CD4-positive, alpha-beta T cell treated with Interleukin-12 subunit alpha and Interleukin-12 subunit beta, for 1 hour (primary cell): Measurements from ENCODE around the gene SLC16A13.
"Not testable (repeated sequence)": the region's sequence is repeated elsewhere in the genome, so short reads cannot be mapped to it uniquely, and the experiment has no call there.

Source experiments
- DNase-seq: peaks from one replicate; pipeline ENCODE4 v3.0.0-alpha.2; 2020

The SLC16A13 gene, protein sequence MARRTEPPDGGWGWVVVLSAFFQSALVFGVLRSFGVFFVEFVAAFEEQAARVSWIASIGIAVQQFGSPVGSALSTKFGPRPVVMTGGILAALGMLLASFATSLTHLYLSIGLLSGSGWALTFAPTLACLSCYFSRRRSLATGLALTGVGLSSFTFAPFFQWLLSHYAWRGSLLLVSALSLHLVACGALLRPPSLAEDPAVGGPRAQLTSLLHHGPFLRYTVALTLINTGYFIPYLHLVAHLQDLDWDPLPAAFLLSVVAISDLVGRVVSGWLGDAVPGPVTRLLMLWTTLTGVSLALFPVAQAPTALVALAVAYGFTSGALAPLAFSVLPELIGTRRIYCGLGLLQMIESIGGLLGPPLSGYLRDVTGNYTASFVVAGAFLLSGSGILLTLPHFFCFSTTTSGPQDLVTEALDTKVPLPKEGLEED

DNA sequence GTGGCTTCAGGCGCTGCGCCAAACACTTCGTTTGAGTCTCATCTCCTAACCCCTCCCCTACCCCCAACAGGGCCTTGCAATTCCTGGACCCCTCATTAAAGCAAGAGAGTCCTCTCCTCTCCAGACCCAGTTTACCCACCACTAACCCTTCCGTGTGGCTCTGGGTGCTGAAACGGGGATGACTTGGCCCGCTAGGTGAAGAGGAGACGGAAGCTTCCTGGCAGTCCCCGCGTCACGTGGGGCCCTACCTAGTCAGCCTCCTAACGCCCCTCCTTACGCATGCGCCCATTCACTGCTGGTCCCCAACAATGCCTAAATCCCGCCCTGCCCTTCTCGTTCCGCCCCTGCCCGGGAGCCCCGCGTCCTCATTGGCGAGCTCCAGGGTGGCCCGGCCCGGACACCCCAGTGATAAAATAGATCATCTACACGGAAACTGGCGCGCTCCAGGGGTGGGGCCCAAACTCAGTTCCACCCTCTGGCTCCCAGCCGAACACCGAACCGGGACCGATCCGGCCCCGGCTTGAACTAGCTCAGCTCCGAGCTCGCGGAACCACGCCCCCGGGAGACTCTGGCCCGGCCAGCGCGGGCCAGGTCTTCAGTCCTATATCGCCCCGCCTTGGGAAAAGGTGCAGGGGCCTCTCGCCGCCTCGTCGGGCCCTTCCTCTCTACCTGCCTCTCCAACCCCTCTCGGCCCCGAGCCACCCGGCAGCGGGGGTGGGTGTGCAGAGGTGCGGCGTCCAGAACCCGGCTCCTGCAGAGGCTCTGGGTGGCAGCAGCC lies at the start of gene SLC16A13:
SLC16A13 (plus strand) TSS at position 425 of the 778 bp plus-strand sequence. CDS start 368 bp downstream, outside the sequence.
- DNase-seq, result peak; percentile 99

DNA sequence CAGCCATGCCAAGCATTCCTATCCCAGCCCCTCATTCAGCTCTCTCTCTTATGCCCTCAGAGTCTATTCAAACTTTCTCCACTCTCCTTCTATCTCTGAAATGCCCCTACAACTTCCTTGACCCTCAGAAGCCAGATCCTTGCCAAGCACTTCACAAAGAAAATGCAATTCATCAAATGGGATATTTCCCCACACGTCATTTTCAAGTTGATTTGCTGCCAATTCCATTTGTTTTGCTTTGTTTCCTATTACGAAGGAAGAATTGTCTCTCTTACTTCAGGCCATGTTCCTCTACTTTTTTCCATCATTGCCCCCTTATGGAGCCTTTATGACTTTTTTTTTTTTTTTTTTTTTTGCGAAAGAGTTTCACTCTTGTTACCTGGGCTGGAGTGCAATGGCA lies 49.1 kb upstream of the SLC16A13 start:
- DNase-seq, result no peak

DNA sequence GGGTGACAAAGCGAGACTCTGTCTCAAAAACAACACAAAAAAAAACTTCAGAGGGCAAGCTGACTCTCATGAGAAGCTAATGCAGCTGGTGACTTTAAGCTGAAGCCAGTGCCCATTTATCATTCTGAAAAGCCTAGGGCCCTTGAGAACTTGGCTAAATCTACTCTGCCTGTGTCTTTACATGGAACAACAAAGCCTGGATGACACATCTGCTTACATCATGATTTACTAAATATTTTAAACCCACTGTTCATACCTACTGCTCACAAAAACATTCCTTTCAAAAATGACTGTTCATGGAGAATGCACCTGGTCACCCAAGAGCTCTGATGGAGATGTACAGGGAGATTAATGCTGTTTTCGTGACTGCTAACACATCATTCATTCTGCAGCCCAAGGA lies 46.0 kb upstream of the SLC16A13 start:
- no peak for DNase-seq

DNA sequence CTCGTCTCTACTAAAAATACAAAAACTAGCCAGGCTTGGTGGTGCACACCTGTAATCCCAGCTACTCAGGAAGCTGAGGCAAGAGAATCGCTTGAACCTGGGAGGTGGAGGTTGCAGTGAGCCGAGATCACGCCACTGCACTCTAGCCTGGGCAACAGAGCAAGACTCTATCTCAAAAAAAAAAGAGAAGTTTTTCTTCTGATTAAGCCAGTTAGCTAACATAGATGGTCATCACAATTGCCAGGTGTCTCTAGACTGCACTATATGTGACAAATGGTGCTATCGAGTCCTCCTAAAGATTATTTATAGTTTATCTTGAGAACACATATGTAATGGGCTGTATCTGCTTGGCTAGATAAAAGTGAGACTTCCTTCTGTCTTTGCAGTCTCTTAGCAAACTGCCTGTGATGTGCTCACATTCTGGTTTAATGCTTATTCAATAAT lies 42.2 kb upstream of the SLC16A13 start:
- not testable (repeated sequence) for DNase-seq

DNA sequence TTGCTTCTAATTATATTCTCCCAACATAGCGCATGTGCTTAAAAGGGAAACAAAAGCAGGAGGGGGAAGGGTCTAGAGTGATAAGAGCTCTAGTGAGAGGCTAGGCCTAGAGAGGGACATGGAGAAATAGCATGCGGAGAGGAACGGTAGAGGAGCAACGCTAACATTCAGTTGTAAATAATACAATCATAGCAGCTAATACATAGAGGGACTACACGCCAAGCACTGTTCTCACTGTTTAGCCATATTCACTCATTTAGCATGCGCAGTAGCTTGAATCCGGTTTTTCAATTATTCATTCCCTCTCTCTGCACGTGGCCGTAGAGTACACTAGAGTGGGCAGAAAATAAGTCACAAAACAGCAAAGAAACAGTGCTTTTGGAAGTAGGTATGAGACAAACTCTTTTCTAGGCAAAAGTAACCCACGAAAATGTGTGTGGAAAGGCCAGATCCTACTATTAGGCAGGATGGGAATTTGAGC lies 41.7 kb upstream of the SLC16A13 start:
- no peak for DNase-seq

DNA sequence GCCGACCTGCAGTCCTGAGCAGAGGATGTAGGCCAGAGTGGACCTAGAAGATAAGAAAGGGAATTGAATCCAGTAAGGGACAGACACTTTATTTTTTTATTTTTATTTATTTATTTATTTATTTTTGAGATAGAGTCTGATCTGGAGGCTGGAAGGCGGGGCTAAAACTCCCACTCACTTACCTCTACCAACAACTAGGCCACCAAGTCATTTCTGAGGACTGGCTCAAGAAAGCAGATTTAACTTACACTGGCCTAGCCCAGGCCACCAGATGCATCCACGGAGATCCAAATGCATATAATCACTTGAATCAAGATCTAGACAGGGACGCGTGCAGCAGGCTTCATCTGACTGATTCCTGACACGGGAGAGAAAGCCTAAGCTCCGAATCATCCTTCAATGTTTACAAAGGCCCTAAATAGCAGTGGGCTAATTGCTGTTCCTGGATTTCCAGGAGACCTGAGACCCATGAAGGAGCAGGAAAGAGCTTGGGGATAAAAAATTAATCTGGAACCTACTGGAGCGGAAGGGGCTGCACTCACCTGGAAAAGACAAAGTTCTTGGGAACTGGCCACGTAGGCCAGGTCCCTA lies 41.1 kb upstream of the SLC16A13 start:
- DNase-seq, result no peak

DNA sequence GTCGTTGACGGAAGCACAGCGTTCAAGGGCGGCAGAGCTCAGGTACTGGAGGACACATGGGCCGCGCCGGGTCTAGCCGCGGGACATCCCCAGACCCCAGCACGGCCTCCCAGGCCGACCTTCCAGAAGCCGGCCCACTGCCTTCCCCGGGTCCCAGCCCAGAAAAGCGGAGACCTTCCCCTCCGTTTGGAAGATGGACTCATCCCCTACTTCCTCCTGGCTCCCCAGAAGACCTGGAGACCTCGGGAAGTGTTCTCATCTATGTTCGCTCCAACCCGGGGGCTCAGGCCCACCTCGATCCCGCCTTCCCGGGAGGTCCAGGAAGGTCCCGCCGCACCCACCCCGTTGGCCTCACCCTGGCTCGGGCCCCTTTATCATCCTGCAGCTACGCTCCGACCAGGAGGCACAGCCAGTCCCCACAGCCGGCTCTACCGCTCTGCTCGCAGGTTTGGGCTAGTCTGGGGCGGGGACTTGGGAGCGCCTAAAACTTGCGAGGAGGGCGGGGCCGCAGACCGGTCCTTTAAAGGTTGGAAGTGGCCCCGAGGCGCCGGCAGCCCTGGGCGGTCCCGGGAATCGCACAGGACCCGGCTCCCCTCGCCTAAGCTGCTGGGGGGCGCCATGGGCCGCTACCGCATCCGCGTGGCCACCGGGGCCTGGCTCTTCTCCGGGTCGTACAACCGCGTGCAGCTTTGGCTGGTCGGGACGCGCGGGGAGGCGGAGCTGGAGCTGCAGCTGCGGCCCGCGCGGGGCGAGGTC lies 40.1 kb upstream of the SLC16A13 start, which contains the start of gene ALOX12:
ALOX12 (plus strand) TSS at position 550 of the 756 bp plus-strand sequence; CDS start at position 619, 69 bp downstream.
- no peak for DNase-seq

DNA sequence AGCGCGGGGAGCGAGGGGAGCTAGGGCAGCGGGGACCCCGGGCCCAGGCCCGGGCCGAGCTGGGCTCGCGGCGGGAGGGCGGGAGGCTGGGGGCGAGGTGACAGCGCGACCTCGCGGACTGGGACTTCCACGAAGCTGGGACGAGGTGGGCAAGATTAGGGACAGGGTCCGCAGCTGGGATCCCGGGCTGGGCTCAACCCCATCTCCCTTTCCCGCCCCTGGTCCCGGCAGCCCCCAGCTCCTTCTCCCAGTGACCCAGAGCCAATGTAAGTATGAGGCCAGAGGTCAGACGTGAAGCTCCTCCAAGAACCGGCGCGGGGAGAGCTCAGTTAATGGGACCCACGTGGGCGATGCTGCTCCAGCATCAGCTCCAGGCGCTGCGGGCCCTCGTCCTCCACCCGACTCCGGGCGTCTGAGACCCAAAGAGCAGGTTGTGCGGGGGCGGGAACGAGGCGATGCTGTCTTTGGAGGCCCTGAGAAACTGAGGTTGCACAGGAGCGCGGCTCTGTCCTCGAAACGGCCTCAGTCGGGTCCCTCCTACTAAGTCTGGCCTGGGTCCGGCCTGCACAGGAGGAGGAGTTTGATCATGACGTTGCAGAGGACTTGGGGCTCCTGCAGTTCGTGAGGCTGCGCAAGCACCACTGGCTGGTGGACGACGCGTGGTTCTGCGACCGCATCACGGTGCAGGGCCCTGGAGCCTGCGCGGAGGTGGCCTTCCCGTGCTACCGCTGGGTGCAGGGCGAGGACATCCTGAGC lies 39.4 kb upstream of the SLC16A13 start:
- DNase-seq, result no peak

DNA sequence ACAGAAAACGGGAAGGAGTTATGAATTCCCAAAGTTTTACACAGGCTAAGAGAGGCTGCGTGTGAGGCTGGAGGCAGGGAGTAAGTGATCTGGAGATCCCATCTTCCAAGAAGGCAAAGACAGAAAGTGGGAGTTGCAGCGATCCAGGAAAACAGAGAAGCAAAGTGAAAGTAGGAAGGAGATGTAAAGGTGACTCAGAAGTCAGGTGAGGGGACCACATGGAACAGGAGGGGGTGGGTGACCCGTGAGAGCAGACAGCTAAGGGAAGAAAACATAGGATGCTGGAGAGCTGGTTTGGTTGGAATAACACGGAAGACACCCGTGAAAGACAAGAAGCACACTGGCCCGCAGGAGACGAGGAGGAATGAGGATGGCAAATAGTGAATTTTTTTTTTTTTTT lies 38.6 kb upstream of the SLC16A13 start:
- no peak for DNase-seq

DNA sequence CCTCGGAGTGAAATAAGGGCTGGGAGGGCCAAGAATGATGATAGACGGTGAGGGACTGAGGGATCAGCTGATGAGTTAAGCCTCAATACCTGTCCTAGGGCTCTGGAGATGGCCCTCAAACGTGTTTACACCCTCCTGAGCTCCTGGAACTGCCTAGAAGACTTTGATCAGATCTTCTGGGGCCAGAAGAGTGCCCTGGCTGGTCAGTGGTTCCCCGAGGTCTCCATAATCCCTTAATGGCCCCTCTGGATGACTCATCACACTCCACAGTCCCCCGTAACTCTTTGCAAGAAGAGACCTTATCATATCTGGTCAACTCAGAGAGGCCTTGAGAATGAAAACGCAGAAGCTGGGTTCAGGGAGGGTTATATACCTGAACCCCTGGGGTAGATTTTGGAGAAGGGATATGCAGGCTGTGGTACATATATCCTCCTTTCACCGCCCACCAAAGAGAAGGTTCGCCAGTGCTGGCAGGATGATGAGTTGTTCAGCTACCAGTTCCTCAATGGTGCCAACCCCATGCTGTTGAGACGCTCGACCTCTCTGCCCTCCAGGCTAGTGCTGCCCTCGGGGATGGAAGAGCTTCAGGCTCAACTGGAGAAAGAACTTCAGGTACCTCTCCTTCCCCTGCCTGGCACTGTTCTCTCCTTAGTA lies 36.8 kb upstream of the SLC16A13 start:
- DNase-seq, result no peak

DNA sequence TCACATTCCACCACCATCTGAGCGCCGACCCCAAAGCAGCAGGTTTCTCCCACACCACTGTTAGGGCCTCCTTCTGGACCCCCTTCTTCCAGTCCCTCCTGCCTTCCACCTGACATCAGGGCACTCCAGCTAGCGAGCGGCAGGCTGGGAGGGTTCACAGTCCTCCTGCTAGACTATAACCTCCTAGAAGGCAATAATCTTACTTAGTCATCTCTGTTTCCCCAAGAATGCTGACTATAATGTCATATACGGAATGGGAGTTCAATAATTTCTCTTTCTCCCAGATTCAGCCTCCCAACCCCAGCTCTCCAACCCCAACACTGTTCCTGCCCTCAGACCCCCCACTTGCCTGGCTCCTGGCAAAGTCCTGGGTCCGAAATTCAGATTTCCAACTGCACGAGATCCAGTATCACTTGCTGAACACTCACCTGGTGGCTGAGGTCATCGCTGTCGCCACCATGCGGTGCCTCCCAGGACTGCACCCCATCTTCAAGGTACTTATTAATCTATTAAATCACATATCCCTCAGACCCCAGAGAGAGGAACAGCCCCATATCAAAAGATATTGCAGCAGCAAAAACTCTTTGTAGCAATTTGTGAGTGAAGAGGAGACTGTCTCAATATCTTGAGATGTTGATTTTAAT lies 34.4 kb upstream of the SLC16A13 start:
- DNase-seq, result peak; percentile 50

DNA sequence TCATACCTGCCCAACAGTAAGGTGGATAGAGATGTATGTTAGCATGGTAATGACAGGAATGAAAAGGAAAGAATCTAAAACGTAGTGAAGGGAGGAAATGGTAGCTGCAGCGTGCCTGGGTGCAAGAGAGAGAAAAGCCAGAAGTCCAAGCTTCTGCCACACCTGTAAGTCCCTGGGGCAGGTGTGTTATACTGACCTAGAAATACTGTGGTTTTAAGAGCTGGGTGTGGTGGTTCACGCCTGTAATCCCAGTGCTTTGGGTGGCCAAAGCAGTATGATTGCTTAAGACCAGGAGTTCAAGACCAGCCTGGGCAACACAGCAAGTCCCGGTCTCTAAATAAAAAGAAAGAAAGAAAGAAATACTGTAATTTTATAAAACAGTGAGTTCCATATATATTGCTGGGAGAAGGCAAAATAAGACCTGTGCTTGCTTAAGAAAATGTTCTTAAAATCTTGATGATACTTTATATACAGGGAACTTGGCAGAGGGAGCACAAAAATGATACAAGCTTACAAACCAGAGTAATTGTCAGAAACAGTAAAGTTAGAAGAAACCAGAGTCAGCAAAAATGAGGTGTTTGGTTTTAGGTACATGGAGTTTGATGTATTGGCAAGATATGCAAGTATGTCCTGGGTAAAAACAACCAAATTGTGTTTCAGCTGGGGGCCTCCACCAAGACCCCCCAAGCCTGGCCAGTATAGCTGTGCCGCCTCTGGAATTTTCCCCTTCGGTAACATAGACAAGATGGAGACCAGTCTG lies 33.3 kb upstream of the SLC16A13 start:
- DNase-seq, result no peak

DNA sequence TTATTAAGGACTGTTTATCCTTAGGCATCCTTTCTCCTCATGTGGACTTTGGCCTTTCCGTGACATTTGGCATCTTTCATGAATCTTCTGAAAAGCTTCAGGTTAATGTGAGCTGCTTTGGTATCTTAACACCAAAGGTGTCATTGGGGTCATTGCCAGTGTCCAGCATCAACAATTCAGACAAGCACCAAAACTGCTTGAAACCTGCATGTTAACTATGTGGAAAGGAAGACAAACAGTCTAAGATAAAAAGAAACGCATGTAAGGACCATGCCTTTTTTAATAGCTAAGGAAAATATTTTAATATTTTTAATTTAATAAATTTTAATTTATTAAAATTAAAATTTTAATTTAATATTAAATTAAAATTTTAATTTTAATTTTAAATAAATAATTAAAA lies 32.1 kb upstream of the SLC16A13 start:
- DNase-seq, result no peak

DNA sequence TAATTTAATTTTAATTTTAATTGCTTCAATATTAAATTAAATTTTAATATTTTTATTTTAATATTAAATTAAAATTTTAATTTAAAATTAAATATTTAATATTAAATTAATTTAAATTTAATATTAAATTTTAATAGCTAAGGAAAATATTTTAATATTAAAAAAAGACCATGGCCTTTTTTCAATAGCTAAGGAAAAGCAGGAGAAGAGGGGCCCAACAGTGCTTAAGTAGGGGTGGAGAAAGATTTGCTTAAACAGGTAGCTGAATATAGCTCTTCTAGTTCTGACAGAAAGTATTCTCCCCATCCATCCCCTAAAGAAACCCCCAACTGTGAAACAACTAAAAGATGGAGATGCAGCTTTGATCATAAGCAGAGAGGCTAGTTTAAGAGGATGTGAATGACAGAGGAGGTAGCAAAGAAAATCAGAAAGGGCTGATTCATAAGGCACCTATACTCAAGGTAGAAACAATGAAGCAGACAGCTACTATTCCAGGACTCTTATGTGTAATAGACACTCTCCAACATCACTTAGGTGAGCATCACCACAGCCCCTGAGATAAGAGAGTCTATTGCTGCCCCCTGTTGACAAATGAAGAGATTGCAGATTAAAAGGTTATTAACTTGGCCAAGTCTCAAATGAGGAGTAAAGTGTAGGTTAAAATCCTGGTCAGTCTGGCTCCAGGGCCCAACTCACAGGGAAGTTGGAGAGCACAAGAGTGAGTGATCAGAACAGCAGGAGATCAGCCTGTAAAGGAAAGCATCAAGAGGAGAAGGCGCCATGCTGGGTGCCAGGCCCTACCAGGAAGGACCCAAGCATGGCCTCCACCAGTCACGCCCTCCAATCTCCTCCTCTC lies 31.2 kb upstream of the SLC16A13 start:
- DNase-seq, result peak; percentile 85

DNA sequence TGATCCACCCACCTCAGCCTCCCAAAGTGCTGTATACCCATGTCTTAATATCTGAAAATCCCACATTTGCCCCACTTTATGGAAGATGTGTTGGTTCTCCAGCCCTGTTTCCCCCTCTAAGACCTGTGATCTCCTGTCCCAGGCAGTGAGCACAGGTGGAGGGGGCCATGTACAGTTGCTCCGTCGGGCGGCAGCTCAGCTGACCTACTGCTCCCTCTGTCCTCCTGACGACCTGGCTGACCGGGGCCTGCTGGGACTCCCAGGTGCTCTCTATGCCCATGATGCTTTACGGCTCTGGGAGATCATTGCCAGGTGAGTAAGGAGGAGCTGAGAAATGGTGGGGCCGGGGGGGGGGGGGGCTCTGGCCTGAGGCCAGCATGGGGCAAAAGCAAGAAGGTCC lies 30.1 kb upstream of the SLC16A13 start:
- DNase-seq, result no peak

DNA sequence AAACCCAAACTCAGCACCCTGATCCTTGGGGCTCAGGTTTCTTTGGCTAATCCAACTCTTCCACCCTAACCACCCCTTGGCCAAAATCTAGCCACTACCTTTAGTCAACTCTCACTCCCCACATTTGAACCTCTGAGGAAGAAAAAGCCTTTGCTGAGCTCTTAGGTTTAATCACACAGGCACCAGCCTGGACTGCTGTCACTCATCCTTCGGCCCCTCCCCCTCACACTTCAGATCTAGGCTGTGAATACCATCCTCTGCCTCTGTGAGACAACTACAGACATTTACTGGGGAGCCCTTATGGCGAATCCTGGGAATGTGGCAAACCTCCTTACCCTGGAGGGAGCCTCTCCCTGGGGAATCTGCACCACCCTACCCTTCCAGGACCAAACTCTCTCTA lies 28.7 kb upstream of the SLC16A13 start:
- no peak for DNase-seq

DNA sequence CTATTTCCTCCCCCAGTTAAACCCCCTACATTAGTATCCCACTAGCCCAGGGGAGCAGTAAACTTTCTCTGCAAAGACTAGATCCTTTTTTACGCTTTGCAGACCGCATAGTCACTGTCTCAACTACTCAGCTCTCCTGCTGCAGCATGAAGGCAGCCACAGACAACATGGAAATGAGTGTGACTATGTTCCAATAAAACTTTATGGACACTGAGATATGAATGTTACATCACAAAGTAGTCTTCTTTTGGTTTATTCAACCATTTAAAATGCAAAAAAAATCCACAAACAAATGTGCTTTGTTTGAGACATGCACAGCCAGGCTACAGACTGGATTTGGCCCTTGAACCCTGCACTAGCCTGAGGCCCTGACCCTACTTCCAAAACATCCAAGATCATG lies 25.3 kb upstream of the SLC16A13 start:
- no peak for DNase-seq

DNA sequence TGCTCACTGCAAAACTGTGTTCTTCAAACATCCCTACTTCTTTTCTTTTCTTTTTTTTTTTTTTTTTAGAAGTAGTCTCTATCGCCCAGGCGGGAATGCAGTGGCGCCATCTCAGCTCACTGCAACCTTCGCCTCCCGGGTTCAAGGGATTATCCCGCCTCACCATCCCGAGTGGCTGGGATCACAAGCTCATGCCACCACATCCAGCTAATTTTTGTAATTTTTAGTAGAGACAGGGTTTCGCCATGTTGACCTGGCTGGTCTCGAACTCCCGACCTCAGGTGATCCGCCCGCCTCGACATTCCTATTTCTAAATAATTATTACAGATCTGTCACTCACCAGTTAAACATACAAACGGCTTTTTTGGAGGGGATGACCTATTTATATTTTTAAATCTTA lies 24.4 kb upstream of the SLC16A13 start:
- DNase-seq, result no peak

DNA sequence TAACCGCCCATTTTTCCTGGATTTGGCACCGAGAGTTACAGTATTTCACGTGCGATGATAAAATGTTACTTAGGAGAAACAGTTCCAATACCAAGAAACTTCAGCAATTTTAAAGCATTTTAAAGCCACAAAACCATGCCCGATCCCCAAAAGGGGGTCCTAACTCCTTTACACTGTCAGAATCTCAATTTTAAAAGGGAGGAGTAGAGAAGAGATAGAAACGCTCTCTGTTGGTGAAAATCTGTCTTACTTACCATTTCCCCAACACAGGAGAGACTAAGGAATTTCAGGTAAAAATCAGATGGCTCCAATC lies 23.9 kb upstream of the SLC16A13 start:
- DNase-seq, result no peak
